ENCODE data around the gene PPIL6.
A peak's percentile ranks its signal among the peaks of the same experiment; 100 is the strongest.
"Not testable (repeated sequence)": the region's sequence is repeated elsewhere in the genome, so short reads cannot be mapped to it uniquely, and the experiment has no call there.

The PPIL6 gene

GRCh38 chr6:109393886-109394281 is 46.5 kb downstream of the PPIL6 start:
- no peak for DNase-seq

DNA sequence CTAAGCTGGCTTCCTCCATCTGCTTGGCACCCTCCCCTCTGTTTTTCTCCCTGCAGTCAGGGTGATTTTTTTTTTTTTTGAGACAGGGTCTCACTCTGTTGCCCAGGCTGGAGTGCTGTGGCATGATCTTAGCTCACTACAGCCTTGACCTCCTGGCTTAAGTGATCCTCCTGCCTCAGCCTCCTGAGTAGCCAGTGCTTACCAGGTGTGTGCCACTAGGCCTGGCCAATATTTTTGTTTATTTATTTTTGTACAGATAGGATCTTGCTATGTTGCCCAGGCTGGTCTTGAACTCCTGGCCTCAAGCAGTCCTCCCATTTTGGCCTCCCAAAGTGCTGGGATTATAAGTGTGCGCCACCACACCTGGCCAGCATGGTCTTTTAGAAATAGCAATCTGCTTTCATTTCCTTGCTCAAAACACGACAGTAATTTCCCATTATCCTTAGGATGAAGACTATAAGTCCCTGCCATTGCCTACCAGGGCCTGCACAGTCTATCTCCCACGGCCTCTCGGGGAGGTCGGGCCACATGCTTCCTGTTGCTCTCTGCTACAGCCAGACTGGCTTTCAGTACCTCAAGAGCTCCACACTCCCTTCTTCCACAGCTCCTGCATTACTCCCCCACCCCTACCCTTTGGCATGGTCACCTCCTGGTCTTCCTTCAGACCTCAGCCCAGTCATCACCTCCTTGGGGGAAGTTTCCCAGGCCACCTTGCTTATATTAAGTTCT is 47.1 kb downstream of the PPIL6 start:
- no peak for DNase-seq

- DNase-seq = no peak
Observed at GRCh38 chr6:109389650-109390274, 50.7 kb downstream of the PPIL6 start.

DNA sequence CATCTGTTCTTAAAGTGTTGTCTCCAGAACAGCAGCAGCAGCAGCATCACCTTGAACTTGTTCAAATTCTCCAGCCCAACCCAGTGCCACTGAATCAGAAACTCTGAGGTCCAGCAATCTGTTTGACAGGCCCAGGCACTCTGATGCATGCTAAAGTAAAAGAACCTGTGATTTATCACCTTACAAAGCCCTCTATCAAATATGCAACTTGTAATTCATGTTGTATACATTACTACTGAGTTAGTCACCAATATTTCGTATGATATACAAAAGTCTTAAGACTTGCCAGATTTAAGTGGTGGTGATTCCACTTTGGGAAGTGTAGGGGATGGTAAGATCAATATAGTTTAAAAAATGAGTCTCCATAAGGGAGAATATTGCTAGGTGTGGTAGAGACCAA is 52.2 kb downstream of the PPIL6 start:
- DNase-seq = no peak

DNA sequence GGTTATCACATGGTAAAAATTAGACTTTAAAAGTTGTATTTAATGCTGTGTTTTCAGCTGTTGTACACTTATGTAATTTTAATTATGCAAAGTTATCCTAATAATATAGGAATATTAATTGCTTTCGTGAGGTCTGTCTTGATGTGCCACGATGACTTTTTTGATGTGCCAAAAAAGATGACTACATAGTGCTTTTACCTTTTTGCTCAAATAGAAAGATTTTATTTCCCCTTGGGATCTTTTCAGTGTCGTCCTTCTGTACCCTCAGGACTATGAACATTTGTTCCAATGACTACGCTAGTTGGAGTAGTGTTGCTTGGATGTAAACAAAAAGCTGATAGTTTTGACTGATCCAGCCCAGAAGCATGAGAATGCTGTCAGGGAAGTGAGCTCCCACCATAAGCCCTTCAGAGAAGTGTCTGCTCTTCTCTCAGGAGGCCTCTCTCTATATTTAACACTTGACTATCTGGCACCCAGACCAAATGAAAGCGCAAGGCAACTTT is 56.9 kb downstream of the PPIL6 start:
- DNase-seq = no peak

DNA sequence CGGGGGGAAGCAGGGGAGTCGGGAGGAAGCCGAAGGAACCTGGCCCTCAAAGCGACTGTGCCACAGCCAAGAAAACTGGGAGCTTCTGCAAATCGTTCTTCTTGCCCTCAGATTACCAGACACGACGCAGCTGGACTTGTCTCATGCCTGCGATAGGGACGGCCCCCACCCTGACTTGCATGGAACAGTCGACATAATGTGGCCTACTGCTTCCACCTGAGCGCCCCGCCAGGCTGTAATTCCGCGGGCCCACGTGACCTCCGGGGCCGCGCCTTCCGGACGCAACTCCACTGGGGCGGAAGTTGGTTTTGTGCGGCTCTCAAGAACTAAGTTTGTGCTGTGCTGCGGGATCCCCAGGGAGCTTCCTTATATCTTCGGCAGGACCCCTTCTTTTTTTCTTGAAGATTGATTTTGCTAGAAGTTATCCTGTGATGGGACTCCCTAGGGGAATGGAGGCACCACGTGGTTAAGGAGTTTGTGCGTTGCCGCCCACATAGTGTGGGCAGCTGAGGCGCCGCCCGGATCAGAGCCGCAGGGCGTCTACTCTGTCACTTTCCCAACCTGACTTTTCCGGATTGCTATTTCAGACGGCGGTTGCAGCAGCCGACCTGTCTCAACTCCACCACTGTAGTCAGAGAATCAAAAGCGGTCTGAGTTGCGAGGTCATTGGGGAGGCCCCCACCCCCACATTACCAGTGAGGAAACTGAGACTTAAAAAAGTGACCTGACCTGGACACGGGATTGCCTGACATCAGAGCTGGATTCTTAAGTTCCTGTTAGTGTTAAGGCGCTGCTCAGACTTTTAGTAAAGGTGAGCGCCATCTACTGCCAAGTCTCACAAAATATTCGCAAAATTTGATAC is 57.6 kb downstream of the PPIL6 start:
- DNase-seq = peak; percentile 93

GRCh38 chr6:109381747-109382575 is 58.5 kb downstream of the PPIL6 start, which contains the start of gene CD164:
TSS of gene CD164 (minus strand) at chr6:109382467. CDS start at chr6:109382378, 89 bp downstream.
- DNase-seq = peak; percentile 87

GRCh38 chr6:109381061-109381746 is 59.2 kb downstream of the PPIL6 start:
- no peak for DNase-seq

DNA sequence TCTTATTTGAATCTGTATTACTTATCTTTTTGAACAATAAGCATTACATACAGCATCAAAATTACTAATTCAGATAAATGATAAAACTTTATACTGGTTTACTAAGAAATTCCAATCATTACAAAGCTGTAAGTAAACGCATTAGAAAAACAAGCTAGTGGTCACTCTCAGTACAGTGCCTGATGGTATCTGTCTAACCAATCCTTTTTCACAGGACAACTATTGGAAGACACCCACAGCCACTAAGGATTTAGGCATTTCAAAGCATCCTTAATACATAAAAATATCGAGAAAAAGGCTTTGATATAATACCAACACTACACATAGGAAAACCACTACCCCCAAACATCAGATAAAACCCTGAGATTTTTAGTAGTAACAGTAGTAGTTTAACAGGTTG is 60.7 kb downstream of the PPIL6 start:
- DNase-seq = no peak

- DNase-seq = no peak
Observed at GRCh38 chr6:109377717-109378116, 62.7 kb downstream of the PPIL6 start.

DNA sequence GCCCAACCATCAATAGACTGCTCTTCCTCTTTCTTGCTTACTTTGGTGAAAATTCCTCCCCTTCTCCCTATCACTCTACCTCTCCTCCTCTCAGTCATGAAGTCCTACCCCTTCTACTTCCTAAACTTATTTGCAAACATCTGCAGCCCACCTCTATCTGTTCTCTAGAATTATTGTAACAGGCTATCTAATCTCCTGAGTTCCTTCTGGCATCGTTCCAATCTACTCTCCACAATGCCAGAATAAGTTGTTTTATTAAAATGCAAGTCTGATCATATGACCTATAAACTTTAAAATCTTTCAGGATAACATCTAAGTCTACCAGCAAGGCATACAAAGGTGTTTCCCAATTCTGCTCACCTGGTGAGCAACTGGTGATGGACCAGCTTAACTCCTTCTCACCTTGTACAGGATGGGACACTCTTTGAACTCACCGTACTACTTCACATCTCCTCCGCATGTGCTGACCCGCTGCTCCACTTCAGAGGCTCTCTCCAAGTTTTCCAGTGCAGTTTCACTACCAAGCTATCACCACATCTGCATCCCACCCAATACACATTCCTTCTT is 66.0 kb downstream of the PPIL6 start:
- DNase-seq = no peak

- no peak for DNase-seq
Observed at GRCh38 chr6:109373762-109374161, 66.7 kb downstream of the PPIL6 start.

- no peak for DNase-seq
Observed at GRCh38 chr6:109373331-109373730, 67.1 kb downstream of the PPIL6 start.

- no peak for DNase-seq
Observed at GRCh38 chr6:109372130-109372529, 68.3 kb downstream of the PPIL6 start.

GRCh38 chr6:109370792-109371191 is 69.6 kb downstream of the PPIL6 start:
- DNase-seq = no peak

- DNase-seq = no peak
Observed at GRCh38 chr6:109370336-109370735, 70.1 kb downstream of the PPIL6 start.

- no peak for DNase-seq
Observed at GRCh38 chr6:109369728-109370127, 70.7 kb downstream of the PPIL6 start.

GRCh38 chr6:109364382-109365078 is 75.9 kb downstream of the PPIL6 start:
- not testable (repeated sequence) for DNase-seq

GRCh38 chr6:109363753-109364152 is 76.7 kb downstream of the PPIL6 start:
- DNase-seq = no peak

DNA sequence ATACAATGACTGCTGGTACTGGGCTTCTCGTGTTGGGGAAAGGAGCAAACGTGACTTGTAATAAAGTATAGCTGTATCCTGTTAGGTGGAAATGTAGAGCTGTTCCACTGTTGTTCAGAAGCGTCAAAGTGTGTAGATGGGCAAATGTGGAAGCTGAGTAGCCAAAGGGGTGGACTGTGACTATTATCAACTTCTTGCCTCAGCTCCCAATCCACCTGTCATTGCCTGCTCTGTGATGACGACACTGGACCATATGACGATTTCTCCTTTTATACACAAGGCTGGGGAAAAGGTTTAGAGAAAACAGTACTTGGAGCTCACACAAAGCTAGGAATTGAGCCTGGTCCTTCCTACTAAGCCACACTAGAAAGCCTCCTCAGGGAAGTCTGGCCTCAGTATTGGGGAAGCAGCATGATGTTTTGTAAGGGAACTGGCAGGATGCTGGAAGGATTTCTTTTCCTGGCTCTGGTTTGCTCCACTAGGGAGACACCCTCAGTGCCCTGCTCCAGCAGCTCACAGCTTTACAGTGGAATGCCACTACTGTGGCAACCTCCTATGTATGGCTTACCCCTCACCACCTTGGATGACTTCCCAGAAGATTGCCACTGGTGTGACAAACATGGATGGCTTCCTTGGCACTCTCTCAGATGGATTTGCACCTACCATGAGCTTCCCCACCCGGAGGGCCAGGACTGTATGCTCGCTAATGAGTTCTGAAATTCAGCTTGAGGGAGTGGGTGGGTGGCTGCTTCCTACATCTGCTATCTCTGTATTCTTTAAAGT is 78.1 kb downstream of the PPIL6 start:
- DNase-seq = no peak
